ENCODE measurements around the gene MYO1F. TPM values are rescaled to one million over a fixed set of nuclear protein-coding genes. Genes with fewer than 3 reads are reported as not detected.
A peak's percentile ranks its signal among the peaks of the same experiment; 100 is the strongest.

The MYO1F gene
- total RNA-seq, 3 donors from 2014 or later, result 4.6 to 8.0 (median 6.6) TPM

DNA sequence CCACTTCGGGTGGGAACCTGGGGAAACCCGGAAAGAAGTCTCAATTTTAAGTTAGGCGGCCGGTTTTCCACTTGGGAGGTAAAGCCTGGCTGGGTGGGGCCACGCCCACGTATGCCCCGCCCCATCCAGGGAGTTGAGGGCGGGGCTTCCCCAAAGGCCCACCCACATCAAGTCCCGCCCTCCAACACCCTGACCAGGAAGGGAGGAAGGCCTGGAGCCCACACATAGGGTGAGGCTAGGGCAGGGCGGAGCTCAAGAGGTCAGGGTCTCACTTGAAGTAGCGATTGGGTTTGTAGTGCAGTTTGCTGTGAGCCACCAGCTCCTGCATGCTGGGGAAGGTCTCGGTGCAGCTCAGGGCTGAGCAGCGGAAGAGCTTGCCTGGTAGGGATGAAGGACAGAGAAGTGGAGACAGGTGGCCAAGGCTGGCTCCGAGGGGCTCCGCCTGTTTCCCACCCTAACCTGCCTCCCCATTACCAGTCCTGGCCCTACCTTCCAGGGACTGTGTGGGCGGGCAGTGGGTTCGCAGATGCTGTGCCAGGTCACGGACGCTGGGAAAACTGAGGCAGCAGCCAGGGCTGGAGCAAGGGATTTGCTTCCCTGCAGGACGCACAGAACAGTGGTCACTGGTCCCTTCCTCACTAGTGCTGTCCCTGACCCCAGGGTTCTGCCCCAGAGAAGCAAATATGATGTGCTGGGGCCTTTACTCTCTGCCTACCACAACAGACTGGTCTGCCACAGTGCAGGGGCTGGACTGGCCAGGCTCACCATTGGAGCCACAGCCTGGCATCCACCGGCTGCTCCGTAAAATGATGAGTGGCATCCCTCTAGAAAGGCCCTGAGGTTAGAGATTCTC lies 64.9 kb downstream of the MYO1F start:
- Mint-ChIP-seq H3K27me3 (ENCODE audit: low read depth) (no peaks in the 10 kb centered on the region), H3K4me3 (no peak overlapping the region), H3K36me3 (ENCODE audit: insufficient read depth) (no peaks in the 10 kb centered on the region), H3K4me1 (ENCODE audit: low read depth) (peaks cover 38% of the 10 kb centered on the region), H3K9me3 (no peaks in the 10 kb centered on the region)
- no peak for DNase-seq
- ATAC-seq, result no peak

DNA sequence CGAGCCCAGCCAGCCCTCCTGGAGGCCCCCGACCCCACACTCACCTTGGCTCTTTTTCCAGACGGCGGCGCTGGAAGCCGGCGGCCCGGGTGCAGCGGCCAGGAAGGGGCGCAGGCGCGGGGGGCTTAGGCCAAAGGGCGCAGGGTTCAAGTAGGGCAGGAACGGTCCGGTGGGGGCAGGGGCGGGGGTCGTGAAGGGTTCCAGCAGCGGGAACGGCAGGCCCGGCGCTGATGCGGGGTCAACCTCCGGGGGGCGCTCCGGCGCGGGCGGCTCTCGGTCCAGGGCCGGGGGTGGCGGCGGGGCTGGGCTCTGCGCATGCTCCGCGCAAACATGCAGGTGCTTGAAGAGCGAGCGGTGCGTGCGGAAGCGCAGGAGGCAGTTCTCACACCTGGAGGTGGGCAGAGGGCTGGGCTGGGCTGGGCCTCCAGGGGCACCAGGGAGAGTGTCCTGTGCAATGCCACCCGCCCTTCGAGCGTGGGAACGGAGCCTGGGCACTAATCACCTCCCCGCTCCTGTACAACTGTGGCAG lies 65.6 kb downstream of the MYO1F start:
- DNase-seq (no peak), ATAC-seq (no peak)
- H3K9me3 Mint-ChIP-seq, result no peaks in the 10 kb centered on the region
- peaks cover 35% of the 10 kb centered on the region for H3K4me1 Mint-ChIP-seq (ENCODE audit: low read depth)
- no peak overlapping the region for H3K4me3 Mint-ChIP-seq
- H3K27me3 Mint-ChIP-seq (ENCODE audit: low read depth), result no peaks in the 10 kb centered on the region
- no peaks in the 10 kb centered on the region for H3K36me3 Mint-ChIP-seq (ENCODE audit: insufficient read depth)

DNA sequence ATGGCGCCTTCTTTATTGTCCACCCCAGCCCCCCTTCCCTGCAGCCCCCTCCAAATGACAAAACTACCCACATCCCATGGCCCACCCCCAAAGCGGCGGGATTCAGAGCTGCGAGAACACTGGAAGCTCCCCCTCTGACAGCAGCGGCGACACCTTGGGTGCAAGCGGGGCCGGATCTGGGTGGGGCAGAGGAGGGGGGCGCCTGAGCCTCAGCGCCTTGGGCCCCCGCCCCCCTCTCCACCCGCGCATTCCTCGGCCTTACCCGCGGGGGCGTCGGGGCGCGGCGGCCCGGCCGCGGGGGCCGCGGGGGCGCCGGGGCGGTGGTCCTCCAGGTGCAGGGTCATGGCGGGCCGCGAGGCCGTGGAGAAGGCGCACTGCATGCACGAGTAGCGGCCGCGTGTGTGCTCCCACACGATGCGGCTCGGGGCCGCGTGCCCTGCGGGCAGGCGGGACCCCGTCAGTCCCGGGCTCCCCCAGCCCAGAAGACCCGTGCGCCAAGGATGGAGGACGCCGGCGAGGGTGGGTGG lies 66.6 kb downstream of the MYO1F start:
- Mint-ChIP-seq H3K36me3 (ENCODE audit: insufficient read depth) (no peaks in the 10 kb centered on the region), H3K27me3 (ENCODE audit: low read depth) (no peaks in the 10 kb centered on the region), H3K4me3 (no peak overlapping the region), H3K9me3 (no peaks in the 10 kb centered on the region), H3K4me1 (ENCODE audit: low read depth) (peaks cover 30% of the 10 kb centered on the region)
- ATAC-seq (no peak), DNase-seq (no peak)

DNA sequence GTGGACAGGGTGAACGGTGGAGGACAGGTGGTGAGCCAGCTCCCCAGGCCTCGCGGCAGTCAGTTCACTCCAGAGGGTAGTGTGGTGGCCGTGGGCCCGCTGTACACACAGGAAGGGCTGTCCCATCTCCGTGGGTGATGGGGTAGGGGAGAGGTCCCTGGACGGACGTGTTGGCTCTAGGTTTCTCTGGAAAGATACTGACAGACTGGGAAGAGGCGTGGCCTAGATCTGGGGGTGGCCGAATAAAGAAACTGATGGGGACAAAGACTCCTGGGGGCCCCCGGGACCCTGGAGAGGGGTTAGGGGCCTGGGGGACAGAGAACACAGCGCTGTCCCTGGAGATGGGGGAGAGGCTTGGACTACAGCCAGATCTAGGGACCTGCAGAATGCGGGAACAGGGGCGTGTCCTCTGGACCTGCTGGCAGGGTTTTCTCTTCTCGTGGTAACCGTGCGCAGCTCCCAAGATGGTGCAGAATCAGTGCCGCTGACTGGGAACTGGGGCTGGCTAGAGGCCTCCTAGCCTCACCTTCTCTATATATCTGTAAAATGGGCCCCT lies 70.8 kb downstream of the MYO1F start:
- ATAC-seq (no peak), DNase-seq (no peak)
- H3K27me3 Mint-ChIP-seq (ENCODE audit: low read depth), result no peaks in the 10 kb centered on the region
- H3K9me3 Mint-ChIP-seq, result no peaks in the 10 kb centered on the region
- H3K36me3 Mint-ChIP-seq (ENCODE audit: insufficient read depth), result no peaks in the 10 kb centered on the region
- H3K4me1 Mint-ChIP-seq (ENCODE audit: low read depth), result peaks cover 9% of the 10 kb centered on the region
- peak overlapping the region; percentile 88 for H3K4me3 Mint-ChIP-seq

DNA sequence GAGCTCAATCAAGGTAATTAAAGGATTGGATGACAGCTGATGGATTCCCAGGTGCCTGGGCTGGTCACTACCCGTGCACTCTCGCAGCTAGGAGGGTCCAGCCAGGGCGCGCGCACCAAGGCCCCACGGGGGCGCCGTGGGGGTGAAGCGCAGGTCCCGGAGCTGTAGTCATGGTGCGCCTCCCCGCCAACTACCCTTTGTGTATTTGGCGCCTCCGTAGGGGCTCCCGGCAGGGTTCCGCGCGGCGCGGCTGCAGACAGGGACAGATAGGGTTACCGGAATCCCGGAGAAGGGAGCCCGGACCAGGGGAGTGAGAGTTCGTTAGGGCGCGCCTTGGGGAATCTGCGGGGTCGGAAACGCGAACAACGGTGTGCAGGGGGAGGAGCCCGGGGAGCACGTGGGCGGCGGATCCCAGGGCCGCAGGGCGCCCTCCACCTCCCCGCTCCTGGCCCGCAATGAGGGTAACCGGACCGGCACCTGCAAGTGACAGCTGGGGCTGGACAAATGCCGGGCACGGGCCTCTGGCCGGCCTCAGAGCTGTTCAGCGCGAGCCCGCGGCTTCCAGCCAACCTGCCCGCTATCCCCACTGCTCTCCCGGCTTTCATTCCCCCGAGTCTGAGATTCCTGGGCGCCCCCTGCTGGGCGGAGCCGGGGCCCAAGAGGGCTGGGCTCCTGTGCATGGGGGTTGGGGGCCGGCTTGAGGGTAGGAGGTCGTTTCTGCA lies 71.4 kb downstream of the MYO1F start:
- Mint-ChIP-seq H3K4me3 (peak overlapping the region; percentile 88), H3K36me3 (ENCODE audit: insufficient read depth) (no peaks in the 10 kb centered on the region), H3K9me3 (no peaks in the 10 kb centered on the region), H3K4me1 (ENCODE audit: low read depth) (peaks cover 9% of the 10 kb centered on the region), H3K27me3 (ENCODE audit: low read depth) (no peaks in the 10 kb centered on the region)
- peak; percentile 79 to 81 for ATAC-seq
- peak; percentile 76 for DNase-seq

DNA sequence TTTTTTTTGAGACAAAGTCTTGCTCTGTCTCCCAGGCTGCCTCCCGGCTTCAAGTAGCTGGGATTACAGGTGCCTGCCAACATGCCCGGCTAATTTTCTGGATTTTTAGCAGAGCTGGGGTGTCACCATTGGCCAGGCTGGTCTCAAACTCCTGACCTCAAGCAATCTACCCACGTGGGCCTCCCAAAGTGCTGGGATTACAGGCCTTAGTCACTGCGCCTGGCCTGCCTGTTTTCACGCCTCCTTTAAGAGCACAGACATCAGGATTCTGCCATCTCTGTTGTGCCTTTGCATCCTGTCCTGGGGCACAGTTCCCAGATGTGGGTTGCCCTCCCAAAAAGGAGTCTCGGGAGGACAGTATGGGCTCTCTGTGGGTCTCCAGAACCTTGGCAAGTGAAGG lies 72.3 kb downstream of the MYO1F start:
- peak overlapping the region; percentile 66 for H3K4me3 Mint-ChIP-seq
- no peaks in the 10 kb centered on the region for H3K36me3 Mint-ChIP-seq (ENCODE audit: insufficient read depth)
- H3K4me1 Mint-ChIP-seq (ENCODE audit: low read depth), result peaks cover 14% of the 10 kb centered on the region
- H3K27me3 Mint-ChIP-seq (ENCODE audit: low read depth), result no peaks in the 10 kb centered on the region
- H3K9me3 Mint-ChIP-seq, result no peaks in the 10 kb centered on the region
- DNase-seq, result no peak
- ATAC-seq, result no peak

DNA sequence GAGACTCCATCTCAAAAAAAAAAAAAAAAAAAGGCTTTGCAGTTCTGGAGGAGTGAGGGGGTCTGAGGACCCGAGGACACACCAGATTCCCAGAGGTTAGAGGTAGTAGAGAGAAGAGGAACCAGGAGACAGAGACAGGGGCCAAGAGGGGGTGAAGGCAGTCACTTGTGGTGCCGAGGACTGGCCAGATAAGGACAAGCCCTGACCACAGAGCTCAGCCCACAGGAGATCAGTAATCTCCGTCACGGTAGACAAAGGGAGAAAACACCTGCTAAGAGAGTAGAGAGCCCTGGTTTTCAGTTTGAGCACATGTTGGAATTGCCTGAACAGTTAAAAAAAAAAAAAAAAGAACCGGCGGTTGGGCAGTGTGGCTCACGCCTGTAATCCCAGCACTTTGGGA lies 73.1 kb downstream of the MYO1F start:
- DNase-seq (no peak), ATAC-seq (no peak)
- no peaks in the 10 kb centered on the region for H3K36me3 Mint-ChIP-seq (ENCODE audit: insufficient read depth)
- H3K4me3 Mint-ChIP-seq, result peak overlapping the region; percentile 19
- no peaks in the 10 kb centered on the region for H3K27me3 Mint-ChIP-seq (ENCODE audit: low read depth)
- H3K4me1 Mint-ChIP-seq (ENCODE audit: low read depth), result peaks cover 14% of the 10 kb centered on the region
- H3K9me3 Mint-ChIP-seq, result no peaks in the 10 kb centered on the region

DNA sequence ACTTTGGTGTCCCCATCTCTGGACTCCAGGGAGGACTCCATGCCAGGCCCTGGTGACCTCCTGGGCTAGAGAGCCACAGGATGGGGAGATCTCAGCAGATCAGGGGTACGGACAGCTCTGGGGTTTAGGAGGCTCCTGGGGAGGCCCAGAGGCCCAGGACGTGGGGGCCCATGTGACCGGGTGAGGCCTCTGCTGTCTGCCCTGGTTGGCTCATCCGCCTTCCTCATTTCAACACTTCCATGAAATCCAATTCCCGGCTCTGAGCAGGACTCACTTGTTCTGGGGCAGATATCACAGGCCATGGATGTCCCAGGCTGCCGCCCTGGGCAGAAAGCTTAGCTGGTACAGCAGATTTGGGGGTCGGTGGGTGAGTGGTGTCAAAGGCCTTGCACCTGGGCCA lies 73.7 kb downstream of the MYO1F start:
- Mint-ChIP-seq H3K4me3 (no peak overlapping the region), H3K27me3 (ENCODE audit: low read depth) (no peaks in the 10 kb centered on the region), H3K9me3 (no peaks in the 10 kb centered on the region), H3K4me1 (ENCODE audit: low read depth) (peaks cover 14% of the 10 kb centered on the region), H3K36me3 (ENCODE audit: insufficient read depth) (no peaks in the 10 kb centered on the region)
- ATAC-seq, result no peak
- no peak for DNase-seq

DNA sequence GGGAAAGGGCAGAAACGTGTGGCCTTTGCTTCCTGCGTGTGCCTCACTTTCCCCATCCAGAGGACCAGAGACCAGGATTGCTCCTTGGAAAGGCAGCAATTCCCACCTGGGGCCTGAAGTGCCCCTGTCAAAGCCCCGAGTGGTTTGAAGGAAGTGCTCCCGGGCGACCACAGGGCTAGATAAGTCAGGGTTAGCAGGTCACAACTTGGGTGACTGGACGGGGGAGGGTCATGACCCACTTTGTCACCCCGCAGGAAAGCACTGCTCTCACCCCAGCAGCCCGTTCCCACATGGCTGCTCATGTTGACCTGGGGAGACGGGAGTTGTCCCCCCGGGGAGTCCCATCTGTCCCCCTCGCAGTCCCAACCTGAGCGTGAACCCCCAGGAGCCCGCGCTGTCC lies 75.3 kb downstream of the MYO1F start:
- Mint-ChIP-seq H3K36me3 (ENCODE audit: insufficient read depth) (no peaks in the 10 kb centered on the region), H3K4me1 (ENCODE audit: low read depth) (peaks cover 14% of the 10 kb centered on the region), H3K4me3 (no peak overlapping the region), H3K9me3 (no peaks in the 10 kb centered on the region), H3K27me3 (ENCODE audit: low read depth) (no peaks in the 10 kb centered on the region)
- DNase-seq, result no peak
- no peak for ATAC-seq

DNA sequence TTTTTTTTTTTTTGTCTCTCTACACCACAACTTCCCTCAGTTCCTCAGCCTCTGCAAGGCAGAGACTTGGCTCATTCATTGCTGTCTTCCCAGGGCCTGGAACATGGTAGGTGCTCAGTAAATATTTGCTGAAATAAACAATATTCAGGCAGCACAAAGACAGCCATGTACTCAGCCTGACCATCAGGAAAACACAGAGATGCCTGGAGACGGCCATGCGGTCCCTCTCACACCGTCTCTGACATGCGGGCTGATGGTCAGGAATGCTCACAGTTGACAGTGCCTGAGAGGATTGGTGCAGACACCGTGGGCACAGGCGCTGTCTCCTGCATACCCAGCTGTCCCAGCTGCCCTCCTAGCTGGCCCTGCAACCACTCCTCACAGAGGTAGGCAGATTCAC lies 75.7 kb downstream of the MYO1F start:
- Mint-ChIP-seq H3K36me3 (ENCODE audit: insufficient read depth) (no peaks in the 10 kb centered on the region), H3K4me1 (ENCODE audit: low read depth) (peaks cover 13% of the 10 kb centered on the region), H3K9me3 (no peaks in the 10 kb centered on the region), H3K27me3 (ENCODE audit: low read depth) (no peaks in the 10 kb centered on the region), H3K4me3 (no peak overlapping the region)
- ATAC-seq, result no peak
- DNase-seq, result no peak

DNA sequence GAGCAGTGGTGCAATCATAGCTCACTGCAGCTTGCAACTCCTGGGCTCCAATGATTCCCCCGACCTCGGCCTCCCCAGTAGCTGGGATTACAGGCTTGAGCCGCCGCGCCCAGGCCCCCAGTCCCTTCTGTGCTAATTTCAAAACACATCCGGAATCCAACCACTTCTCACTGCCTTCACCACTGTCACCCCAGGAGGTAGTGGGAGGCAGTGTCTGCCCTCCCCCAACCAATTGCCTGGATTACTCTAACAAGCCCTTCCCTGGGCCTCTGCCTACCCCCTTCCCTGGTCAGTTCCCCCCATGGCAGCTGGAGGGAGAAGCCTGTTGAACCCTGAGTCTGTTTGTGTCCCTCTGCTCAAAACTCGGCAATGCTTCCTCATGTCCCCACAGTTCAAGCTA lies 77.1 kb downstream of the MYO1F start:
- no peak for DNase-seq
- Mint-ChIP-seq H3K4me1 (ENCODE audit: low read depth) (peaks cover 12% of the 10 kb centered on the region), H3K27me3 (ENCODE audit: low read depth) (no peaks in the 10 kb centered on the region), H3K4me3 (no peak overlapping the region), H3K9me3 (no peaks in the 10 kb centered on the region), H3K36me3 (ENCODE audit: insufficient read depth) (no peaks in the 10 kb centered on the region)
- no peak for ATAC-seq

DNA sequence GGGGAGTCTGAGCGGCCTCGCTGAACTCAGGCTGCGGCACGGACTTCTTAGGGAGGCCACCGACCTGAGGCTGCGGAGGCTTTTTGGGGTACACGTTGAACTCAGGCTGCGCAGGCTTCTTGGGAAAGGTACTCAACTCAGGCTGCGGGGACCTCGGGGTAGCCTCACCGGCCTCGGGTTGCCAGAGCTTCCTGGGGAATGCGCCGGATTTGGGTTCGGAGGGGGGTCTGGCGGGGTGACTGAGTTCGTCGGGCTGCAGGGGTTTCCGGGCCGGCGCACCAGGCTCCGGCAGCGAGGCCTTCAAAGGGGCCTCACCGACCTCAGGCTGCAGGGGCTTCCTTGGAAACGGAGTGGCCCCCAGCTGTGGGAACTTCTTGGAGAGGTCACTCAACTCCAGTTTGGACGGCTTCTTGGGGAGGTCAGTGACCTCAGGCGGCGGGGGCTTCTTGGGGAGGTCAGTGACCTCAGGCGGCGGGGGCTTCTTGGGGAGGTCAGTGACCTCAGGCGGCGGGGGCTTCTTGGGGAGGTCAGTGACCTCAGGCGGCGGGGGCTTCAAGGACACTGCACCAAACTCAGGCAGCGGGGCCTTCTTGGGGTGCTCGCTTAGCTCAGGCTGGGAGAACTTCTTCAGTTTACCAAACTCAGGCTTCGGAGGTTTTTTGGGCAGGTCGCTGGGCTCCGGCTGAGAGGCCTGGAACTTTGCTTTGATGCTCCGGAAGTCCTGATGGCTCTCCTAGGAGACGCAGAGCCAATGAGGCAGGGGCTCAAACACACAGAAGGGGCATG lies 78.0 kb downstream of the MYO1F start:
- Mint-ChIP-seq H3K27me3 (ENCODE audit: low read depth) (no peaks in the 10 kb centered on the region), H3K36me3 (ENCODE audit: insufficient read depth) (no peaks in the 10 kb centered on the region), H3K4me1 (ENCODE audit: low read depth) (peaks cover 13% of the 10 kb centered on the region), H3K9me3 (no peaks in the 10 kb centered on the region), H3K4me3 (no peak overlapping the region)
- DNase-seq (no peak), ATAC-seq (no peak)

DNA sequence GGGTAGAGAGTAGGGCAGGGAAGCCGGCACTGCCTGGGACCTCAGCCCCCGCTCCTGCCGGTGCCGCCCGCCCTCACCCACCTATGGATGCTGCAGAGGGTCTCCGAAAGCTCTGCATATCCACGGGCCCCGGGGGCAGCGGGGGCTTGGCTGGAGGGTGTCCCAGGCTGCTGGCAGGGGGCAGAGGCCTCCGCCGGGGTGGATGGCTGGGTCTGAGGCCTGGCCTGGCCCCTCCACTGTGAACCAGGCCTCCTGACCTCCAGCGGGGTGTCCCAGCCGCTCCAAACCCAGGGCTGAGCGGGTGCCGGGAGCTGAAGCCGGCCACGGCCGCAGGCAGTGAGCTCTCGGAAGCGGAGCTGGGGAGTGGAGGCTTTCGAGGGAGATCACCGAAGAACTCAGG lies 78.9 kb downstream of the MYO1F start:
- no peak for DNase-seq
- Mint-ChIP-seq H3K36me3 (ENCODE audit: insufficient read depth) (no peaks in the 10 kb centered on the region), H3K4me3 (no peak overlapping the region), H3K27me3 (ENCODE audit: low read depth) (no peaks in the 10 kb centered on the region), H3K4me1 (ENCODE audit: low read depth) (peaks cover 19% of the 10 kb centered on the region), H3K9me3 (no peaks in the 10 kb centered on the region)
- no peak for ATAC-seq

DNA sequence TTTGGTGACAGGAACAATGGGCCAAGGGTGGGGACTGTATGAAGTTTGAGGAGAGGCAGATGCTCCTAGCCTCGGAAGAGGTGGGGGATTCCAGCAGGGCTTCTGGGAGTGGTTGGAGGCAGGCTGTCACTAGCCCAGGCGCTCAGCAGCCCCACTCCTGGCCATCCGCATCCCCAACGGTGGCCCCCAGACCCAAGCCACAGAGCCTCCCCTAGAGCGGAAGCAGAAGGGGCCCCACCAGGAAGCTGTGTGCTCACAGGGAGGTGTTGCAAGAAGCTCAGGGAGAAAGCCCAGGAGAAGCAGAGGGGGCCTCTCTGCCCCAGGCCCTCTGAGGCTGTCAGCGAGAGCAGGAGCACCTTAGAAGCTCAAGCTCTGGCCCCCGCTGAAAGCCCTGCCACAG lies 83.1 kb downstream of the MYO1F start:
- peaks cover 2% of the 10 kb centered on the region for H3K36me3 Mint-ChIP-seq (ENCODE audit: insufficient read depth)
- no peak overlapping the region for H3K4me3 Mint-ChIP-seq
- ATAC-seq, result peak; percentile 20 to 33
- no peak for DNase-seq
- H3K9me3 Mint-ChIP-seq, result no peaks in the 10 kb centered on the region
- peaks cover 13% of the 10 kb centered on the region for H3K4me1 Mint-ChIP-seq (ENCODE audit: low read depth)
- H3K27me3 Mint-ChIP-seq (ENCODE audit: low read depth), result no peaks in the 10 kb centered on the region

Data from activated T-cell treated with anti-CD3 and anti-CD28 coated beads, Interleukin-2, amount 50 U/mL, for 4 hours (primary cell).